ENCODE results near the gene TEX44.
"Not testable (repeated sequence)": the region's sequence is repeated elsewhere in the genome, so short reads cannot be mapped to it uniquely, and the experiment has no call there.

TEX44 gene

DNA sequence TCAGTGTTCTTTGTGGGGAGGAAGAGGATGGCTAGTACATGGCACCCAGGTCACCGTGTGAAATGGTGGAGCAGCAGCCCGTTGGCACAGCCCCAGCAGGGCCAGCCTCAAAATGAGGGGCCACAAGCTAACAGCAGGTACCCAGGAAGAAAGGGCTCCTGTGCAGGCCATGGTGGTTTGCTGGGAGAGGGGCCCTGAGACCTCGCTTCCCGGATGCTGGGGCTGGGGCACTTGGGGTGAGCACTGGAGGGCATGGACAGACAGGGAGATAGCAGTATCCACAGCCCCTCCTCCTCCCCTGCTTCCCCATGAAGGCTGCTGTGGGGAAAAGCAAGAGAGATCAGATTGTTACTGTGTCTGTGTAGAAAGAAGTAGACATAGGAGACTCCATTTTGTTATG, 16.2 kb upstream of the TEX44 start:
- no peak overlapping the region for H3K4me2 ChIP-seq (ENCODE audit: low read length)
- no peaks in the 10 kb centered on the region for H3K4me1 ChIP-seq
- TF ChIP-seq, protein P1, sequence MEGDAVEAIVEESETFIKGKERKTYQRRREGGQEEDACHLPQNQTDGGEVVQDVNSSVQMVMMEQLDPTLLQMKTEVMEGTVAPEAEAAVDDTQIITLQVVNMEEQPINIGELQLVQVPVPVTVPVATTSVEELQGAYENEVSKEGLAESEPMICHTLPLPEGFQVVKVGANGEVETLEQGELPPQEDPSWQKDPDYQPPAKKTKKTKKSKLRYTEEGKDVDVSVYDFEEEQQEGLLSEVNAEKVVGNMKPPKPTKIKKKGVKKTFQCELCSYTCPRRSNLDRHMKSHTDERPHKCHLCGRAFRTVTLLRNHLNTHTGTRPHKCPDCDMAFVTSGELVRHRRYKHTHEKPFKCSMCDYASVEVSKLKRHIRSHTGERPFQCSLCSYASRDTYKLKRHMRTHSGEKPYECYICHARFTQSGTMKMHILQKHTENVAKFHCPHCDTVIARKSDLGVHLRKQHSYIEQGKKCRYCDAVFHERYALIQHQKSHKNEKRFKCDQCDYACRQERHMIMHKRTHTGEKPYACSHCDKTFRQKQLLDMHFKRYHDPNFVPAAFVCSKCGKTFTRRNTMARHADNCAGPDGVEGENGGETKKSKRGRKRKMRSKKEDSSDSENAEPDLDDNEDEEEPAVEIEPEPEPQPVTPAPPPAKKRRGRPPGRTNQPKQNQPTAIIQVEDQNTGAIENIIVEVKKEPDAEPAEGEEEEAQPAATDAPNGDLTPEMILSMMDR (IDR thresholded peaks at IDR 0.05) = no peak
- H3K9me3 ChIP-seq (ENCODE audit: control insufficient read depth, low read length) = no peaks in the 10 kb centered on the region
- H3K9ac ChIP-seq = no peak overlapping the region
- H3K79me2 ChIP-seq = no peaks in the 10 kb centered on the region
- H3K4me3 ChIP-seq (ENCODE audit: low read depth, low read length) = no peak overlapping the region
- no peak overlapping the region for H3K27ac ChIP-seq
- no peak overlapping the region for H2AFZ ChIP-seq
- no peaks in the 10 kb centered on the region for H3K36me3 ChIP-seq (ENCODE audit: control insufficient read depth, insufficient read depth, low read length)
- H3K27me3 ChIP-seq (ENCODE audit: control insufficient read depth, insufficient read depth, low read length) = no peaks in the 10 kb centered on the region

DNA sequence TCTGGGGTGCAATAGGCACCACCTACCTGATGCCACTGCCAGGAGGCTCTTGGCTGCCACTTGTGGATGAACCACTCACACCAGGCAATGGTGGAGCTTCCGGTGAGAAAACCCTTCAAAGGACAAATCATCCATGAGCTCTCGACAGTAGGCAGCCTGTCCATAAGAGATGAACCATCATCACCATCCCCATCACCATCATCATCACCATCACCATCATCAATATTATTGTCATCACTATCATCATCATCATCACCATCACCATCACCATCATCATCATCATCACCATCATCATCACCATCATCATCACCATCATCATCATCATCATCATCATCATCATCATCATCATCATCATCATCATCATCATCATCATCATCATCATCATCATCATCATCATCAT, 14.0 kb upstream of the TEX44 start:
- H3K27me3 ChIP-seq (ENCODE audit: control insufficient read depth, insufficient read depth, low read length); H3K27ac ChIP-seq; H3K79me2 ChIP-seq; H3K4me3 ChIP-seq (ENCODE audit: low read depth, low read length); H3K36me3 ChIP-seq (ENCODE audit: control insufficient read depth, insufficient read depth, low read length); H2AFZ ChIP-seq; H3K4me2 ChIP-seq (ENCODE audit: low read length); H3K4me1 ChIP-seq; H3K9ac ChIP-seq; H3K9me3 ChIP-seq (ENCODE audit: control insufficient read depth, low read length): not testable (repeated sequence)

DNA sequence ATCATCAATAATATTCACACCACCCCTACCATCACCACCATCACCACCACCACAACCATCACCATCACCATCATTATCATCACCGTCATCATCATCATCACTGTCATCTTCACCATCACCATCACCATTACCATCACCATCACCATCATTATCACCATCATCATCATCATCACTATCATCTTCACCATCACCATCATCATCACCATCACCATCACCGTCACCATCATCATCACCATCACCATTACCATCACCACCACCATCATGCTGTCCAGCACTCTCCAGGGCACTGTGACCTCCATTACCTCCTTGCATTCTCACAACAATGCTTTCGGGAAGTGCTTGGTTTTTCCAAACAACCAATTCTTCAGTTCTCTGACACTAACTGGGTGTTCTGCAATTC, 13.1 kb upstream of the TEX44 start:
- Histone ChIP-seq H3K4me2 (ENCODE audit: low read length) (no peak overlapping the region), H3K9me3 (ENCODE audit: control insufficient read depth, low read length) (no peaks in the 10 kb centered on the region), H3K4me3 (ENCODE audit: low read depth, low read length) (no peak overlapping the region), H3K9ac (no peak overlapping the region), H3K27ac (no peak overlapping the region), H3K4me1 (no peaks in the 10 kb centered on the region), H3K36me3 (ENCODE audit: control insufficient read depth, insufficient read depth, low read length) (no peaks in the 10 kb centered on the region), H2AFZ (no peak overlapping the region), H3K79me2 (no peaks in the 10 kb centered on the region), H3K27me3 (ENCODE audit: control insufficient read depth, insufficient read depth, low read length) (no peaks in the 10 kb centered on the region)
- TF ChIP-seq, protein P1 (IDR thresholded peaks at IDR 0.05) = no peak

DNA sequence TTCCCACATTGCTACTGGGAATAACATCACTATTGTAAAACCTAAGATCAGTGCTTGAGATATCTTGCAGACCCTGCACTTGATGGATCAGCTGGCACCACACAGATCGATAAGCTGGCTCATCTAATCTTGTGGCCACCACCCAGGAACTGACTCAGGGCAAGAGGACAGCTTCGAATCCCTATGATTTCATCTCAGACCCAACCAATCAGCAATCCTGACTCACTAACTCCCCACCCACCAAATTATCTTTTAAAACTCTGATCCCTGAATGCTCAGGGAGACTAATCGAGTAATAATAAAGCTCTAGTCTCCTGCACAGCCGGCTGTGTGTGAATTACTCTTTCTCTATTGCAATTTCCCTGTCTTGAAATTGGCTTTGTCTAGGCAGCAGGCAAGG, 11.3 kb upstream of the TEX44 start:
- Histone ChIP-seq H3K36me3 (ENCODE audit: control insufficient read depth, insufficient read depth, low read length) (no peaks in the 10 kb centered on the region), H3K9me3 (ENCODE audit: control insufficient read depth, low read length) (no peaks in the 10 kb centered on the region), H3K27ac (no peak overlapping the region), H3K27me3 (ENCODE audit: control insufficient read depth, insufficient read depth, low read length) (no peaks in the 10 kb centered on the region), H3K4me1 (no peaks in the 10 kb centered on the region), H3K9ac (no peak overlapping the region), H3K4me3 (ENCODE audit: low read depth, low read length) (no peak overlapping the region), H3K79me2 (no peaks in the 10 kb centered on the region), H3K4me2 (ENCODE audit: low read length) (no peak overlapping the region), H2AFZ (no peak overlapping the region)
- TF ChIP-seq, protein P1 (IDR thresholded peaks at IDR 0.05) = no peak

DNA sequence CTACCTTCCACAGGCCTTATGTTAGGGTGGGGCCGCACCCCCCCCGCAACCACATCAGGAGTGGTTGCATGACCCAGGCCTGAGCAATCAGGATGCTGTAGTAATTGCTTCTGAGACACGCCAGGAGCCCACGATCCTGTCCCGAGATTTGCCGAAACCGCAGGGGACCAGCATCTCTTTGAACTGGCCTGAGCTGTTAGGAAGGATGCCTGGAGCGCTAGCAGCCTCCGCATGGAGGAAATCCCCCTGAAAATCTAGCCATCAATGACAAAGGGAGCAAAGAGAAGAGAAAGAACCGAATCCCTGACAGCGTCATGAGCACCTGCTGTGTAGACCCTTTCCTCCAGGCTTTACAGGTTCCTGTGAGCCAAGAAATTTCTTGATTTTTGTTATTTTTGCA, 8.7 kb upstream of the TEX44 start:
- no peak overlapping the region for H3K9ac ChIP-seq
- no peaks in the 10 kb centered on the region for H3K36me3 ChIP-seq (ENCODE audit: control insufficient read depth, insufficient read depth, low read length)
- H3K9me3 ChIP-seq (ENCODE audit: control insufficient read depth, low read length) = no peaks in the 10 kb centered on the region
- H3K79me2 ChIP-seq = no peaks in the 10 kb centered on the region
- no peaks in the 10 kb centered on the region for H3K4me1 ChIP-seq
- no peak overlapping the region for H3K4me2 ChIP-seq (ENCODE audit: low read length)
- H3K27me3 ChIP-seq (ENCODE audit: control insufficient read depth, insufficient read depth, low read length) = no peaks in the 10 kb centered on the region
- TF ChIP-seq, protein P1 (IDR thresholded peaks at IDR 0.05) = no peak
- H3K27ac ChIP-seq = no peak overlapping the region
- no peak overlapping the region for H2AFZ ChIP-seq
- H3K4me3 ChIP-seq (ENCODE audit: low read depth, low read length) = no peak overlapping the region

DNA sequence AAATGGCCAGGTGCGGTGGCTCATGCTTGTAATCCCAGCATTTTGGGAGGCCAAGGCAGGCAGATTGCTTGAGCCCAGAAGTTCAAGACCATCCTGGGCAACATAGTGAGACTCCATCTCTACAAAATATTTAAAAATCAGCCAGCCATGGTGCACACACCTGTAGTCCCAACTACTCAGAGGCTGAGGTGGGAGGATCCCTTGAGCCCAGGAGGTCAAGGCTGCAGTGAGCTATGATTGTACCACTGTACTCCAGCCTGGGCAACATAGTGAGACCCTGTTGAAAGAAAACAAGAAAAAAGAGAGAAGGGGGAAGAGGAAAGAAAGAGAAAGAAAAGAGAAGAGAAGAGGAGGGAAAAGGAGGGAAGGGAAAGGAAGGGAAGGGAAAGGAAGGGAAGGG, 4.9 kb upstream of the TEX44 start:
- H3K36me3 ChIP-seq (ENCODE audit: control insufficient read depth, insufficient read depth, low read length); H3K9me3 ChIP-seq (ENCODE audit: control insufficient read depth, low read length); H3K4me2 ChIP-seq (ENCODE audit: low read length); H3K4me3 ChIP-seq (ENCODE audit: low read depth, low read length); H3K27me3 ChIP-seq (ENCODE audit: control insufficient read depth, insufficient read depth, low read length); H2AFZ ChIP-seq; H3K4me1 ChIP-seq; H3K27ac ChIP-seq; H3K79me2 ChIP-seq; H3K9ac ChIP-seq: not testable (repeated sequence)

Measured in parathyroid adenoma (tissue), 2 donors.